Keratinocyte (primary cell): ENCODE measurements around the gene ZNF283.

Experiments
- EZH2 ChIP-seq: IDR thresholded peaks from one replicate; pipeline ENCODE4 v1.6.1; 2012; ENCODE audit warnings: inconsistent platforms, mild to moderate bottlenecking, low read length, moderate library complexity
- TF ChIP-seq, protein P1 (sequence below), 3 experiments: IDR thresholded peaks in 1 of 3; conservative IDR thresholded peaks in 1 of 3; optimal IDR thresholded peaks in 1 of 3; 2 replicates in 2 of 3; 3 replicates in 1 of 3; pipeline versions ENCODE3 to v1.5.1; 2011; ENCODE audit warnings: low read length in 3 of 3, mild to moderate bottlenecking in 3 of 3, moderate library complexity in 2 of 3, control low read depth in 1 of 3, inconsistent platforms in 1 of 3; ENCODE audit not compliant: insufficient read depth in 2 of 3; ENCODE audit errors: extremely low read depth in 1 of 3

DNA sequence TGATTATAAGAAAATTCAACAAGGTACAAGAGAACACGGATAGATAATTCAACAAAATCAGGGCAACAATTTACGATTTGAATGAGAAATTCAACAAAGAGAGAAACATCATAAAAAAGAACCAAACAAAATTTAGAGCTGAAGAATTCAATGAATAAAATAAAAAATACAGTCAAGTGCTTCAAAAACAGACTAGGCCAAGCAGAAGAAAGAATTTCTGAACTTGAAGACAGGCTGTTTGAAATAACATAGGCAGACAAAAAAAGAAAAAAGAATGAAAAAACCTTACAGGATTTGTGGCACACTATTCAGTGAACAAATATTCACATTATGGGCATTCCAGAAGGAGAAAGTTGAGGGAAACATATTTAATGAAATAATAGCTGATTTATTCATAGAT is 31.1 kb downstream of the ZNF283 start:
- TF ChIP-seq EZH2: no peak
- TF ChIP-seq, protein P1, sequence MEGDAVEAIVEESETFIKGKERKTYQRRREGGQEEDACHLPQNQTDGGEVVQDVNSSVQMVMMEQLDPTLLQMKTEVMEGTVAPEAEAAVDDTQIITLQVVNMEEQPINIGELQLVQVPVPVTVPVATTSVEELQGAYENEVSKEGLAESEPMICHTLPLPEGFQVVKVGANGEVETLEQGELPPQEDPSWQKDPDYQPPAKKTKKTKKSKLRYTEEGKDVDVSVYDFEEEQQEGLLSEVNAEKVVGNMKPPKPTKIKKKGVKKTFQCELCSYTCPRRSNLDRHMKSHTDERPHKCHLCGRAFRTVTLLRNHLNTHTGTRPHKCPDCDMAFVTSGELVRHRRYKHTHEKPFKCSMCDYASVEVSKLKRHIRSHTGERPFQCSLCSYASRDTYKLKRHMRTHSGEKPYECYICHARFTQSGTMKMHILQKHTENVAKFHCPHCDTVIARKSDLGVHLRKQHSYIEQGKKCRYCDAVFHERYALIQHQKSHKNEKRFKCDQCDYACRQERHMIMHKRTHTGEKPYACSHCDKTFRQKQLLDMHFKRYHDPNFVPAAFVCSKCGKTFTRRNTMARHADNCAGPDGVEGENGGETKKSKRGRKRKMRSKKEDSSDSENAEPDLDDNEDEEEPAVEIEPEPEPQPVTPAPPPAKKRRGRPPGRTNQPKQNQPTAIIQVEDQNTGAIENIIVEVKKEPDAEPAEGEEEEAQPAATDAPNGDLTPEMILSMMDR (optimal IDR thresholded peaks at IDR 0.05 in 1 of 3, IDR thresholded peaks at IDR 0.05 in 1 of 3, conservative IDR thresholded peaks at IDR 0.05 in 1 of 3; ENCODE audit: extremely low read depth in 1 of 3, insufficient read depth in 2 of 3, low read length in 3 of 3): no peak
